Measurements from ENCODE around the gene RABL2A.
"Not testable (repeated sequence)": the region's sequence is repeated elsewhere in the genome, so short reads cannot be mapped to it uniquely, and the experiment has no call there.

Gene RABL2A

DNA sequence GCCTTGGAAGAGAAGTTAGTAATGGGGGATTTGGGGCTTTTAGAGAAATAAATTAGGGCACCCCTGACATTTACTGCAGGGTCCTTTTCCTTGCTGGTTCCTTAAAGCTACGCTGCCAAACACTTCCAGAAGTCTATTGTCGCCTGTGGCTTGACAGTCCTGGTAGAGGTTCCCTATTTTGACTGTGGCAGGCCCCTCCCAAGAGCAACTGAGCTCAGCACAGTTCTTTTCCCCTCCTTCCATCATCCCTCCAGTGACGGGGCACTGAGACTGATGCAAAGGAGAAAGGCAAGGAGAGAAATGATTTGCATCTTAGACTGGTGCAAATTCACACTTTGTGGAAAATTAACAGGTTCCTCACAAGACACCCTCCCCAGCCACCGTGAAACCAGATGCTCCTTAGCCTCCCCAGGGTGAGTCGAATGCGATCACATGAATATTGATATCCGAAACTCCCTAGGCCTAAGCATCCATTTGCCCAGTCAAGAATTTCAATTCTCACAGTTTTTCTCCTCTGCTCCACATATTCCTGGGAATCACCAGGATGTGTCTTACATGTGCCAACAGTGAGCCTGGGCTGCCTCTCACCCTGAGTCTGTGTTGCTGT lies 45.4 kb downstream of the RABL2A start:
- H3K4me1 ChIP-seq (ENCODE audit: control insufficient read depth, insufficient read depth, low read length): no peaks in the 10 kb centered on the region
- no peak overlapping the region for H3K9ac ChIP-seq (ENCODE audit: low read length)
- H3K36me3 ChIP-seq (ENCODE audit: control insufficient read depth, insufficient read depth, low read length): no peaks in the 10 kb centered on the region

DNA sequence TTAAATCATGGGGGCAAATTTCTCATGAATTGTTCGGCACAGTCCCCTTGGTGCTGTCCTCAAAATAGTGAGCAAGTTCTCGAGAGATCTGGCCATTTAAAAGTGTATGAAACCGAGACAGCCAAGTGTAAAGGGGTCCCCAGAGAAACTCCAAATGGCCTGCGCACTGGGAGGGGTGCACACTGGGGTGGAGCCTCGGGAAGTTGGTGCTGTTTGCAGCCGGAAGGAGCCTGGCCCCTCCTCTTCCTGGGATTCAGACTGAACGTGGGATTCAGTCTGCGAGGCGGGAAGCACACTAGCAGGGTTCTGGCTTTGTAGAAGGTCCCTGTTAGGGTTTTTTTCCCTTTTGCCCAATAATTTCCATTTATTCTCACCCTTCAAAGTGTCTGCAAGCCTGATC lies 48.8 kb downstream of the RABL2A start:
- Histone ChIP-seq H3K4me1 (ENCODE audit: control insufficient read depth, insufficient read depth, low read length) (no peaks in the 10 kb centered on the region), H3K4me3 (ENCODE audit: low read length) (no peak overlapping the region), H3K36me3 (ENCODE audit: control insufficient read depth, insufficient read depth, low read length) (no peaks in the 10 kb centered on the region), H3K9me3 (ENCODE audit: control insufficient read depth, low read length) (no peaks in the 10 kb centered on the region), H3K9ac (ENCODE audit: low read length) (no peak overlapping the region), H3K27me3 (ENCODE audit: control insufficient read depth, insufficient read depth, low read length) (no peaks in the 10 kb centered on the region)

More for the DNA sequence above, 45.4 kb downstream of the RABL2A start:
- no peaks in the 10 kb centered on the region for H3K27me3 ChIP-seq (ENCODE audit: control insufficient read depth, insufficient read depth, low read length)
- H3K9me3 ChIP-seq (ENCODE audit: control insufficient read depth, low read length): no peaks in the 10 kb centered on the region
- H3K4me3 ChIP-seq (ENCODE audit: low read length): no peak overlapping the region

DNA sequence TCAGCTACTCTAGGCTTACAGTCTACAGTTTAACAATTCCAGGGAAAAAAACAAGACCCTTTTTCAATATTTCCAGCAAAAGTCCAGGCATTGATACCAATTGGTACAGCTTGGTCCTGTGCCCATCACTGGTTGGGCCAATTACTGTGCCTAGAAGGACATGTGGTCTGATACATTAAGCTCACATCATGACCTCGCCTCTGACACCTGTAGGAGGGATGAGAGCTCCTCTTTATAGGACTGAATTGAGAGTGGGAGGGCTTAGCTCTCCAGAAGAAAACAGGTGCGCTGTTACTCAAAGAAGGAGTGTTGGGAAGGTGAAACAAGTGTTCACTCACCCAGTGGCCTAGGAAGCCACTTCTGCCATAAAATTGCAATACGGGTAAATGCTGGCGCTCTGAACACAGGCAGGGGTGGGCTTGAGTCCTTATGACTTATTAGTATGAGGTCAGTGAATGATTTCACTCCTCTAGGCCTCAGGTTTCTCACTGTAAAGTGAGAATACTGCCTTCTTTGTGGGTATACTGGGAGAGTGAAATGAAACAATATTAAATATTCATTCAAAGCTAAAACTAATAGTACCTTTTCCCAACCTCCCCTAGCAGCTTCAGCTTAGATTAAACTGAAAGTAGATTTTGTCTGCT lies 49.7 kb downstream of the RABL2A start:
- Histone ChIP-seq H3K27me3 (ENCODE audit: control insufficient read depth, insufficient read depth, low read length) (no peaks in the 10 kb centered on the region), H3K9ac (ENCODE audit: low read length) (no peak overlapping the region), H3K4me1 (ENCODE audit: control insufficient read depth, insufficient read depth, low read length) (no peaks in the 10 kb centered on the region), H3K4me3 (ENCODE audit: low read length) (no peak overlapping the region), H3K36me3 (ENCODE audit: control insufficient read depth, insufficient read depth, low read length) (no peaks in the 10 kb centered on the region), H3K9me3 (ENCODE audit: control insufficient read depth, low read length) (no peaks in the 10 kb centered on the region)

DNA sequence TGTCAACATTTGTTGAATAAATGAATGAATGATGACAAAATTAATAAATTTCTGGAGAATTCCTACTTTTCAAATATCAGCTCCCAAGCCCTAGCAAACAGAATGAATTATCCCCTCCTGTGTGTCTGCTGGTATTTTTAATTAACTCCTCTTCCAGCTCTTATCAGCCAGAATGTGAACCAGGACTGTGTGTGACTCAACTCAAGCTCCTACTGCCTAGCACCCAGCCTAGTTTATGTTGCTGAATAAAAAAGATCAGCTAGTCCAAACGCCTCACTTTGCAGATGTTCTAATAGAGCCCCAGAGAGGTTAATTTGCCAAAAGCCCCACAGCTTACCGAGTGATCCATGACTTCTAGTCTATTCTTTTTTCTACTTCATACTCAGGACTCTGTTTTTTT lies 50.3 kb downstream of the RABL2A start:
- no peaks in the 10 kb centered on the region for H3K36me3 ChIP-seq (ENCODE audit: control insufficient read depth, insufficient read depth, low read length)
- H3K4me3 ChIP-seq (ENCODE audit: low read length): no peak overlapping the region
- no peak overlapping the region for H3K9ac ChIP-seq (ENCODE audit: low read length)

DNA sequence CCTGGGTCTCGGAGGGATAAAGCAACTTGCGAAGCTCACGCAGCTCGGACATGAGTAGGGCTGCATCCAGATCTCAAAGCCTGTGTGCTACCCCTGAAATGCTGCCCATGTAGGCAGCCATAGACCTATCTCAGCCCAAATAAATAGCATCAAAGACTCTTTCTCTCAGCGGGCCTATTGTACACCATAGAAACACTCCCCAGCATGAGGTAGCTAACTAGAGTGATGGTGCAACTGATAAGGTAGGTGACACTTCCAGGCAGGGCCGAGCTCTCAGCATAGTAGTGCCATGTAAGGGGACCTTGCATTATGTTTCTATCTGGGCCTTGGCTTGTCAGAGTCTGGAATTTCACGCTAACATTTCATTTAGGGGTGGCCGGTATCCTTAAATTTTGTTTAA lies 52.4 kb downstream of the RABL2A start:
- no peaks in the 10 kb centered on the region for H3K9me3 ChIP-seq (ENCODE audit: control insufficient read depth, low read length)
- no peak overlapping the region for H3K4me3 ChIP-seq (ENCODE audit: low read length)
- H3K4me1 ChIP-seq (ENCODE audit: control insufficient read depth, insufficient read depth, low read length): no peaks in the 10 kb centered on the region
- no peaks in the 10 kb centered on the region for H3K27me3 ChIP-seq (ENCODE audit: control insufficient read depth, insufficient read depth, low read length)
- H3K36me3 ChIP-seq (ENCODE audit: control insufficient read depth, insufficient read depth, low read length): no peaks in the 10 kb centered on the region
- no peak overlapping the region for H3K9ac ChIP-seq (ENCODE audit: low read length)

More for the DNA sequence above, 50.3 kb downstream of the RABL2A start:
- Histone ChIP-seq H3K4me1 (ENCODE audit: control insufficient read depth, insufficient read depth, low read length) (no peaks in the 10 kb centered on the region), H3K9me3 (ENCODE audit: control insufficient read depth, low read length) (no peaks in the 10 kb centered on the region), H3K27me3 (ENCODE audit: control insufficient read depth, insufficient read depth, low read length) (no peaks in the 10 kb centered on the region)

DNA sequence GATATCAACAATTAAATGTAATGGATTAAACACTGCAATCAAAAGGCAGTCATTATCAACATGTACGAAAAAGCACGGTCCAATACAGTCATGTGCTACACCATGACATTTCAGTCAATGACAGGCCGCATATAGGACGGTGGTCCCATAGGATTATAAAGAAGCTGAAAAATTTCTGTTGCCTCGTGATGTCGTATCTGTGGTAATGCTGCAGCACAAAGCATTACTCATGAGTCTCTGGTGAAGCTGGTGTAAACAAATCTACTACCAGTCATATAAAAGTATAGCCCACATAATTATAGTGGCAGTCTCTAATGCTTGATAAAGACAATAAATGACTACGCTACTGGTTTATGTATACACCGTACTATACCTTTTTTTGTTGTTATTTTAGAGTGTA lies 58.4 kb downstream of the RABL2A start:
- no peaks in the 10 kb centered on the region for H3K9me3 ChIP-seq (ENCODE audit: control insufficient read depth, low read length)
- H3K9ac ChIP-seq (ENCODE audit: low read length): no peak overlapping the region
- H3K4me1 ChIP-seq (ENCODE audit: control insufficient read depth, insufficient read depth, low read length): no peaks in the 10 kb centered on the region
- no peak overlapping the region for H3K4me3 ChIP-seq (ENCODE audit: low read length)
- no peaks in the 10 kb centered on the region for H3K36me3 ChIP-seq (ENCODE audit: control insufficient read depth, insufficient read depth, low read length)
- no peaks in the 10 kb centered on the region for H3K27me3 ChIP-seq (ENCODE audit: control insufficient read depth, insufficient read depth, low read length)

DNA sequence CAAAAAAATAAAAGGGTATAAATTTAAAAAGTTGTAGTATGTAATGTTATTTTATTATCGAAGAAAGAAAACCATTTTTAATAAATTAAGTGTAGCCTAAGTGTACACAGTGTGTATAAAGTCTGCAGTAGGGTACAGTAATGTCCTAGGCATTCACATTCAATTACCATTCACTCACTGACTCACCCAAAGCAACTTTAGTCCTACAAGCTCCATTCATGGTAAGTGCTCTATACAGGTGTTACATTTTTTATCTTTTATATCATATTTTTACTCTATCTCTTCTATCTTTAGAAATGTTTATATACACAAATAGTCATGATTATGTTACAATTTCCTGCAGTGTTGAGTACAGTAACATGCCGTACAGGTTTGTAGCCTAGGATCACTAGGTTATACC lies 59.5 kb downstream of the RABL2A start:
- no peaks in the 10 kb centered on the region for H3K36me3 ChIP-seq (ENCODE audit: control insufficient read depth, insufficient read depth, low read length)
- no peaks in the 10 kb centered on the region for H3K9me3 ChIP-seq (ENCODE audit: control insufficient read depth, low read length)
- no peak overlapping the region for H3K9ac ChIP-seq (ENCODE audit: low read length)
- H3K27me3 ChIP-seq (ENCODE audit: control insufficient read depth, insufficient read depth, low read length): no peaks in the 10 kb centered on the region
- no peak overlapping the region for H3K4me3 ChIP-seq (ENCODE audit: low read length)
- no peaks in the 10 kb centered on the region for H3K4me1 ChIP-seq (ENCODE audit: control insufficient read depth, insufficient read depth, low read length)

DNA sequence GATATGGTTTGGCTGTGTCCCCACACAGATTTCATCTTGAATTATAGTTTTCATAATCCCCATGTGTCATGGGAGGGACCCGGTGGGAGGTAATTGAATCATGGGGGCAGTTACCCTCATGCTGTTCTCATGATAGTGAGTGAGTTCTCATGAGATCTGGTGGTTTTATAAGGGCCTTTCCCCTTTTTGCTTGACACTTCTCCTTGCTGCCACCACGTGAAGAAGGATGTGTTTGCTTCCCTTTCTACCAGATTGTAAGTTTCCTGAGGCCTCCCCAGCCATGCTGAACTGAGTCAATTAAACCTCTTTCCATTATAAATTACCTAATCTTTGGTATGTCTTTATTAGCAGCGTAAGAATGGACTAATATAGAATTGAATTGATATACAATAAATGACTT lies 63.8 kb downstream of the RABL2A start:
- not testable (repeated sequence) for H3K4me1 ChIP-seq (ENCODE audit: control insufficient read depth, insufficient read depth, low read length)

More for the DNA sequence above, 63.8 kb downstream of the RABL2A start:
- not testable (repeated sequence) for H3K4me3 ChIP-seq (ENCODE audit: low read length); H3K36me3 ChIP-seq (ENCODE audit: control insufficient read depth, insufficient read depth, low read length); H3K9me3 ChIP-seq (ENCODE audit: control insufficient read depth, low read length); H3K27me3 ChIP-seq (ENCODE audit: control insufficient read depth, insufficient read depth, low read length); H3K9ac ChIP-seq (ENCODE audit: low read length)
